NCI-H82 (cell line): Measurements from ENCODE around the gene IL22RA1.

Experiments
- DNase-seq: peaks from one replicate; lab custom pipeline; 2025; lab: John Stamatoyannopoulos, UW

Gene IL22RA1

GRCh38 chr1:24071941-24072340 lies 71.0 kb downstream of the IL22RA1 start:
- DNase-seq, result no peak

- DNase-seq, result peak; percentile 94
Measured at GRCh38 chr1:24070821-24071393, 72.0 kb downstream of the IL22RA1 start.

- no peak for DNase-seq
Measured at GRCh38 chr1:24069817-24070216, 73.1 kb downstream of the IL22RA1 start.
